NCI-H2196 treated with DMSO at 0.1 percent for 48 hours (cell line): ENCODE data around the gene MAPKAPK3.

ENCODE experiments used
- DNase-seq: peaks from one replicate; lab custom pipeline; 2025; ENCODE audit not compliant: unreplicated experiment; lab: John Stamatoyannopoulos, UW

The MAPKAPK3 gene

DNA sequence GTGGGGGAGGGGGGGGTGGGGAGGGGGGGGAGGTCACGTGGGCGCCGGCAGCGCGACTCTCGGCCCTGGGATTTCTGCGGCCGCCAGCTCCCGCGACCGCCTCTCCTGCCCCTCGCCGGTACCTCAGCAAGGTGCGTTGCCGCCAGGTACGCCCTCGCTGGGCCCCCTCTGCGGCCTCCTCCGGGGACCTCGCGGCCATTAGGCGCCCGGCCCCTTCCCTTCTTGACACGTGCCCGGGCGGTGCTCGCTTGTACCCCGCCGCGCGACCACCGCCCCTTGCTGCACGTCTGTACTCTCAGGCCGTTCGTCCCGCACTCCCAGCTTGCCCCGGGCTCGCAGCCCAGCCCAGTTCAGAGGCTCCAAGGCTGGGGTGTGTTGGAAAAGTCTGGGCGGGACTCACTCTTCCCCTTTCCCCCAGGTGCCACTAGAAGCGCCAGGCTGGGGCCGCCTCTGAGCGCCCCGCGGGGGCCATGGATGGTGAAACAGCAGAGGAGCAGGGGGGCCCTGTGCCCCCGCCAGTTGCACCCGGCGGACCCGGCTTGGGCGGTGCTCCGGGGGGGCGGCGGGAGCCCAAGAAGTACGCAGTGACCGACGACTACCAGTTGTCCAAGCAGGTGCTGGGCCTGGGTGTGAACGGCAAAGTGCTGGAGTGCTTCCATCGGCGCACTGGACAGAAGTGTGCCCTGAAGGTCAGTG is at the start of gene MAPKAPK3:
Gene MAPKAPK3 (plus strand): TSS at position 56 of the 696 bp plus-strand sequence. CDS start 415 bp downstream, at position 471.
- no peak for DNase-seq

DNA sequence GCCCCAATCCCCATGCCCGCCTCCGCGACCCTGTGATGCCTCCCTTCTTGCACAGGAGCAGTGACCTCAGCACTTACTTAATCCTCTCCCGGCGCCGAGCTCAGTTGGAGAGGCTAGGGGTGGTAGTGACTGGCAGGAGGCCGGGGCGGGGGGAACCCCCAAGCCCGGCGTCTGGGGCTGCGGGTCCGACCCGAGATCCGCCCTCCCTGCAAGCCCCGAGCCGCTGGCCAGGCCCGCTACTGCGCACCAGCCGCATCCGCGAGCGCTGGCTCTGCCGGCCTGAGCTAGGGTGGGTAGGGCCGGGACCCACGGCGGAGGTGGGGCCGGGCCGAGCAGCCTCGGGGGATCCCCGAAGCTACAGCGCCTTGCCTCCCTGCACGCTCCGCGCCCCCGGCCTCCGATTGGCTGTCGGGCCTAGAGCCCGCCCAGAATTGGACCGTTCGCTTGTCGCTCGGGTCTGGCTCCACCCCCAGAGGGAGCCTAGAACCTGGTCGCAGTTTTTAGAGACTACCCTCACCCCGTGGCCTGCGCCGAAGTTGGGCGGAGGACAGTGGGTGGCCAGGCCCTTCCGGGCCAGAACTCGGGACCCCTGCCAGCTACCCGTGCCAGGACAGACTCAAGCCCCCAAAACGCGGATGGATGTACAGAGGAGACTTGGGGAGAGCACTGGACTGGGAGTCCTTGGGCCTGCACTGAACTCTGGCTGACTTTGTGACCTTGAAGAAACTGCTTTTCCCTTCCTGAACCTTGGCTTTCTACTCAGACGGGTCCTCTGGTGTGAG is 49.4 kb upstream of the MAPKAPK3 start, which contains the start of gene C3orf18:
Gene C3orf18 (minus strand): TSS at position 362 of the 782 bp plus-strand sequence. CDS start 2,048 bp downstream, outside the sequence.
- no peak for DNase-seq

DNA sequence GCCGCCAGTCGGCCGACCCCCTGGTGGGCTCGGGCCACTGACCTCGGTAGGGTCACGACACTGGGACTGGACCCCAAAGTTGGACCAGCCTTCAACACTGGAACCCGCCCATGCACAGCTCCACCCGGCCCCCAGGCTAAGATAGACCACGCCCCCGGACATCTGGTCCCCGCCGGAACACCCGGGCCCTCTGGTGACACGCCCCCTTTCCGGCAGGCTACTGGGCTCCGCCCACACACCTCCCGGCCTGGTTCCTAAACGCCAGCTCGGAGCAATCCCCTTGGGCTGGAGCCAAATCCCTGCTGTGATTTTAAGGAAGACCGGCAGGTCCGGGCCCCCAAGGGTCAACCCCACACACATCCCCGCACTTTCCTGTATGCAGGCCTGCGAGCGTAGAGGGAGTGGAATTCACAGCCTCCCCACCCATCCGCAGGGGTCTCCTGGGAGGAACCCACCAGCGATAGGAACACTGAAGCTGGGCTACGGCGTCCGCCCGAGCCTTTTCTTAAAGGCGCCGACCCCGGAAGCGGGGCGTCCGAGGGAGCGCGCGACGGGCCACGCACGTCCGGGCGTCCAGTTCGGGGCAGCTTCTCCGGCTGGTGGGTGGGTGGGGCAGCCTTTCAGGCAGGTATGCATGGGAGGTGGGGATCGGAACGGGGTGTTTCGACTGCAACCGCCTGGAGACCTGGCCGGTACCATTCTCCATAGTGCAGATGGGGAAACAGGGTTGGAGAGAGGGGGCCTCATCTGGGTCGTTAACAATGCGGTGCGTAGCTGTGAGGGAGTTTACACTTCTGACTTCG is 47.8 kb upstream of the MAPKAPK3 start, which contains the start of gene HEMK1:
Gene HEMK1 (plus strand): TSS at position 576 of the 803 bp plus-strand sequence. CDS start 1,583 bp downstream, outside the sequence.
- DNase-seq = peak; percentile 68

DNA sequence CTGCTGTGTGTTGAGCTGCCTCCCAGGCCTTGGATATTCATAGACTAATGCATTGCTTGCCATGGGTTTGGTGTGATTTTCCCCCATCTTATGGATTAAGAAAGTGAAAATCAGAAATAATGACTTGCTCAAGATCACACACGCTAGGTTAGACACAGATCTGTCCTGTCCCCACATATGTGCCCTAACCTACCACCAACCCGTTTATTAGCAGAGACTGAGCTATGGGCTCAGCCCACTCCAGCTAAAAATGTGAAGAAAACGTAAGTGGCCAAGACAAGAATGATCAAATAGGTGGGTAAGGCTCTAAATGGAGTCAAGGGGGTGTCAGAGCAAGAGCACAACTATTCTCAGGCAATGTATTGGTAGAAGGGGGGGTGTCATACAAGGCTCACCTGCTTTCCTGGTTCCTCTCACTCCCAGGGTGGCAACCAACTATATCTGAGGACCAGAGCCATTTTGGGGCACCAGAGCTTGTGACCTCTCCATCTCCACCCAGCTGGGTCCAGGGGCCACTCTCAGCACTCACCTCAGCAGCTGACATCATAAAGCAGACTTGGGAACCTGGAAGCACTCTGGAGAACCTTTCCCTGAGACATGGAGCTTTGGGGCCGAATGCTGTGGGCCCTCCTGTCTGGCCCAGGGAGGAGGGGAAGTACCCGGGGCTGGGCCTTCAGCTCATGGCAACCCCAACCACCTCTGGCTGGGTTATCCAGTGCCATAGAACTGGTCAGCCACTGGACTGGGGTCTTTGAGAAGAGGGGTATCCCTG is 46.3 kb upstream of the MAPKAPK3 start:
- no peak for DNase-seq

DNA sequence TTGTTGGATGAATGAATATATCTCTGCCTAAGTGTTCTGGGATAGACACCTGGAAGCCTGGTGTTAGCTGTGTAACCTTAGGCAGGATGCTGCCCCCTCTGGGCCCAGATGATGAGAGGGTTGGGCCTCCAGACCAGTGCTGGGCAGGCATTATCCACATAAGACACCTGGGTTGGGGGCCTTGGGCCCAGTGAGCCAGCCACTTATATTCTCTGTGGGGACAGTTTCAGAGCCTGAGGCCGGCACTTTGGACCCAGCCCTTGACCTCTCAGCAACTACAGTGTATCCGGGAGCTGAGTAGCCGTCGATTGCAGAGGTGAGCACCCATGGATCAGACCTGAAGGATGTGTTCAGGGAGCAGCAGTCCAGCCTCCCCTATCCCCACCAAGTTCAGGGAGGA is 45.5 kb upstream of the MAPKAPK3 start:
- DNase-seq = no peak

GRCh38 chr3:50572158-50572557 is 44.8 kb upstream of the MAPKAPK3 start:
- peak; percentile 16 for DNase-seq

DNA sequence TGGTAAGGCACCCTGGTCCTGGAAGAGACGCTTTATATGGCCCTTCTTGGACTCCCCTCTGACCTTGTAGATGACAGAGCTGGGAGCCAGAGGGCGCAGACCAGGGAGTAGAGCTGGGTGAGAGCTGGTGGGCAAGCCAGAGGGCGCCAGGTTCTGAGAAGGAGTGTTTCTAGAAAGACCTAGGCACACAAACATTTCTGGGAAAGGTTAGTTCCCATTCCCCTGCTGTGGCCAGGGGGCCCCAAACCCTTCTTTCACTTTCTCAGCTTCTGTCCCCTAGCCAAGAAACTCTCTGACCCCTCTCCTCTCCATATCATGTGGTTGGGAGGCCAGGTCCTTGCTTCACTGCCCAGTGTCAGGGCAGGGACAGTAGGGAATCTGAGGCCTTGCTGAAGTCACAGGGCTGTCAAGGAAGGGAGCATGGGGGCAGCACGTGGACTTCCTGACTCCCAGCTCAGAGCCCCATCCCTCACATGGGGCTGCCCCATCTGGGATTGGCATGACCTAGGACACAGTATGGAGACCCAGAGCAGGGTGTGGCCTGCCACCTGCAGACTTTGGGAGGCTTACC is 44.1 kb upstream of the MAPKAPK3 start:
- no peak for DNase-seq

DNA sequence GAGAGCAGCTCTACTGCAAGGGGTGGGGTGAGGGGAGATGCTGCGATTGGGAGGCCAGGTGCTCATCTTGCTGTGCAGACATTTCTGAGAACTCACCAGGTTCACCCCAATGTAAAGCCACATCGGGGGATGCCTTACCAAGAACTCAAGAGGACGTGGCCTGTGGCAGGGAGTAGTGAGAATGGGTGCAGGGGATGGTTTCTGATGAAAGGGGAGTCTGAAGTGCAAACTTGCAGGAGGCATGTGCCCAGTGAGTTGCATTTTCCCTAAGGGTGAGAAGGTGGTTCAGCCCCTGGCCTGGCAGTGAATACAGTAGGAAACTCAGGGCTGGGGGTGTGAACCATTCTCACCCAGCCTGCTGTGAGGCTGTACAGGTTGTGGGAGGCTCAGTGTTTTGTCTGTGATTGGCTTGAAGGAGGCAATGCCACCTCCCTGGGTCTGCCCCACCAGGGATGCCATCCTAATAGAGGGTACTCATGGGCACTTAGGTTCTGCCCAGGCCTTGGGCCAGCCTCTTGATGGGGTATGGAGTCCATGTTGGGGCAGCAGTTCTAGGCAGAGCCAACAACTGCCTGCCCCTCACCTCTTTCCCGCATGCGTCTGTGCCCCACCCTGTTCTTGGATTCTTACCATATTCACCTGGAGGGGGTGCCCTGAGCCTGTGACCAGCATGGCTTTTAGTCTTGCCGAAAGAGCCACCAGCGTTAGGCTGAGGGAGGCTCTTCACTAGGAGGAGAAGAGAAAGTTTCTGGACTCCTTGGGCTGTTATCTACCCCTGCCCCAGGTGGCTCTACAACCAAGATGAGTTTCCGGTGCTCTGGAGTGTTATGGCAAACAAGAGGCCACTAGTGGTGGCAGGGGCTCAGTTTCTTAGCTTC is 43.1 kb upstream of the MAPKAPK3 start:
- no peak for DNase-seq

- no peak for DNase-seq
Observed at GRCh38 chr3:50574444-50574831, 42.5 kb upstream of the MAPKAPK3 start.

GRCh38 chr3:50575372-50575771 is 41.6 kb upstream of the MAPKAPK3 start:
- DNase-seq = no peak

DNA sequence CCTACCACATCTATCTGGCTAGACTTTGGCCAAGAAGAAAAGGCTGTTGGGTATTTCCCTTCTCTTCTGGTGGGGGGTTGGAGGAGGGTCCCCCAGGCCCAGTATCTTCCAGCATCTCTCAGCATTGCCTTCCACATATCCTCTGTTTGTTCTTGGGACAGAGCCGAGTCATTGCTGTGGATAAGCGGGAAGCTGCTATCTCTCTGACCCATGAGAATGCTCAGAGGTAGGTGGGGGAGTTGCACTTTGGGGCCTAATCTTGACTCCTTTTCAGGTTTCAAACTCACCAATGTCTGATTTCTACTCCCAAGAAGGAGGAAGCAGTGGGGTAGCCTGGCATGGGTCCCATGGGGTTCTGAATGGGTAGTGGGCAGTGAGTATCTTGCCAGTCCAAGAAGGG is 39.6 kb upstream of the MAPKAPK3 start:
- DNase-seq = no peak

DNA sequence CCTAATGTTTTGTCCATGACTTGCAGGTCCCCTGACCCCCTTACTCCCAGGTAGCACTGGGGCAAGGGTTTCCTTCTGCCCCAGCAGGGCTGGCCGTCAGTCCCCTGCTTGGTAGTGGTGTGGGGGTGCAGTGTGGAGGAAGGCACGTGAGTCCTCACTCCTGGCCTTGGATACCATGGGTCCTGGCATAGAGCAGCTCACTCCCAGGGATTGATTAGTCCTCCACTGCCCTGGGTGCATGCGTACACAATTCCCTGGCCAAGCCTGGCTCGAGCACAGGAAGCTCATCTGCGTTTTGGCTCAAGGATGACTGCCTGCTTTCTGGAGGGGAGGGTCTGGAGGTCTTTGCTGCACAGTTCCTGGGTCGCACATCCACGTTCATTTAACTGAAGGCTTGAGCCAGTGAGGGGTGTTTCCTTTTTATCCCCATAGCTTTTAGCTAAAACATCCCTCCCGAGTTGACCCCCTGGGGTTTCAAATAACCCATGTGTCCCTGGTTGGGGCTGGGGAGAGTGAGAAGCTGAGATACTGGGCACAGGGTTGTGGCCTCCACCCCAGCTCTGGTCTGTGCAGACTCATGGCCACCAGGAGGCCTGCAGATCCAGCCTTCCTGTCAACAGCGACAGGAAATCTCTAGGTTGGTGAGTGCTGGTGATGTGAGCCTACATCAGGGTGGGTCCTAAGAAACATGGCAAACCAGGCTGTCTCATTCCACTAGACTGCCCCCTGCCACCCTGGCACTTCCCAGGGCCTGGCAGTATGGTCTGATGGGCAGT is 36.1 kb upstream of the MAPKAPK3 start:
- DNase-seq = no peak

- no peak for DNase-seq
Observed at GRCh38 chr3:50581459-50581842, 35.5 kb upstream of the MAPKAPK3 start.

DNA sequence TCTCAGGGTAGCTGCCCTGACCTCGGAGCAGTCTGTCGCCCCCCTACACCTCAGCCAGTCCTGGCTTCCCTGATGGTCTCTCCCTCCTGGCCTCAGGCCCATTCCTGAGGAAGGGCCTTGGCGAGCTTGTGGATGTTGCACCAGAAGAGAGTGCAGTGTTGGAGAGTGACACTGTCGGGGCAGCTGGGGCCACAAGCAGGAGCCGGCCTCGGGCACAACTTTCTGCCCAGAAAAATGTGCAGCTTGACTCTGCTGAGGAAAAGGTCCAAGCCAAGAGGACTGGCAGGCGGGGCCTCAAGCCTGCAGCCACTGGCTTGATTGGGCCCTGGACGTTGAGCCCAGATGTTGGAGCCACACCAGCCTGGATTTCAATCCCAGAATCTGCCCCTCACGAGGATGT is 34.9 kb upstream of the MAPKAPK3 start:
- DNase-seq = no peak

DNA sequence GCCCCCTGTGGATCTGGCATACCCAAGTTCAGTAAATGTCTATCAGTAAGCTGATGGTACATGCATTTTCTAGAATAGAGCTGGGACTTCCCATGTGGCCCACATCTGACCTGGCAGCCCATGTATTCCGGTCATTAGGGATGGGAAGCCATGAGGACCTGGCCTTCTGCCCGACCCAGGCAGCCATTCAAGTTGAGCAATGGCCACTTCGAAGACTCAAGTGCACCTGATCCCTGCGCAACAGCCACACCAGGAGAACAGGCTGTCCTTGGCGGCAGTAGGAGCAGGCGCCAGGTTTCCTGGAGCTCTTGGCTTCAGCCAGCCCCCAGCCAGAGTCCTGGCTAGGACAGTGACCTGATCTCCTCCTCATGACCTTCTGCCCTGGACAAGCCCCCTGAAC is 33.1 kb upstream of the MAPKAPK3 start:
- peak; percentile 49 for DNase-seq

GRCh38 chr3:50584391-50584790 is 32.6 kb upstream of the MAPKAPK3 start:
- no peak for DNase-seq

DNA sequence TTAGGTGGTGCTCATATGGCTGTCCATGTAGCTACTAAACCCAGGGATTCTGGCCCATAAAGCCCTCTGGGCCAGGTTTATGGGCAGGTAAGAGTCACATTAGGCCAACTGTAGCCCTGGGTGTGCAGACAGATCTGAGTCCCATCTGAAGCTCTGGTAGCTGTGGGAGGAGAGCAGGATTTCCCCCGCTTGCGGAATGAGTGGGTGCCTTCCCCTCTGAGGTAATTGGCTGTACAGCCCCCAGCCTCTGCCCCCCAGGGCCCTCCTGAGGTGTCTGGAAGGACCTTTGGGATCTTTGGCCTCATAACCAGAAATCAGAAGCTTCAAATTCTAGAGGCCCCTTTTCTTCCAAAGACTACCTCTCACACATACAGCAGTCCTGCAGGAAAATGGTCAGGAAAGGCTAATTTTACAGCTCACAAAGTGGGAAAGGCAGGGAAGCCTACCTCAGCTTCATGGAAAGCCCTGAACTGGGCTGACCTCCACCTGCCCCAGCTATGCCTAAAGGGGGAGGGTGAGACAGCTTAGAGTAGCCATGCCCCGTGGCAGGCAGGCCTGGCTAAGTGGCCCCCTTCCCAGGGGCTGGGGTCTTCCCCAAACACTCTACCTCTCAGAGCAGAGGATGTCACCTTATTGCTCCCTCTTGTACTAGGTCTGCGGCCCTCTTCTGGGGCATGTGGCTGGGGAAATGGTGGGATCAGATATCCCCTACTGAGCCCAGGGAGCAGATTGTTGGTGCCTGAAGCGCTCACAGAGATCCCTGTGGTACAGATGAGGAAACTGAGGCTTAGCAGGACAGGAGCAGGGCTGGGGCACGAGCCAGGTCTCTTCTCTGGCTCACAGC is 30.8 kb upstream of the MAPKAPK3 start:
- DNase-seq = no peak

GRCh38 chr3:50586763-50587070 is 30.2 kb upstream of the MAPKAPK3 start:
- no peak for DNase-seq
